Mesenchymal stem cell (in vitro differentiated cells and primary cell): Measurements from ENCODE around the gene RGP1.

ENCODE experiments used
- DNase-seq: peaks from one replicate; pipeline ENCODE4 v3.0.0-alpha.2; 2013
- H2AFZ ChIP-seq: one replicate; pipeline ENCODE4 v1.6.1; 2013; ENCODE audit warnings: low read depth, mild to moderate bottlenecking, control low read depth, inconsistent platforms, low read length, moderate library complexity
- H2AK5ac ChIP-seq: 2 replicates; pipeline ENCODE4 v1.6.1; 2013; ENCODE audit warnings: low read length, moderate library complexity, mild to moderate bottlenecking, inconsistent platforms; ENCODE audit not compliant: severe bottlenecking
- H2BK120ac ChIP-seq: one replicate; pipeline ENCODE4 v1.6.1; 2013; ENCODE audit warnings: low read depth, mild to moderate bottlenecking, inconsistent platforms, low read length, moderate library complexity
- H2BK12ac ChIP-seq, 2 experiments: one replicate each; pipeline ENCODE4 v1.6.1; 2013; ENCODE audit warnings: inconsistent platforms in 2 of 2, low read length in 2 of 2, mild to moderate bottlenecking in 2 of 2, moderate library complexity in 2 of 2, control low read depth in 1 of 2
- H2BK15ac ChIP-seq: one replicate; pipeline ENCODE4 v1.6.1; 2013; ENCODE audit warnings: mild to moderate bottlenecking, low read depth, inconsistent platforms; ENCODE audit not compliant: poor library complexity, severe bottlenecking
- H2BK5ac ChIP-seq: 2 replicates; pipeline ENCODE4 v1.6.1; 2013; ENCODE audit warnings: low read depth, mild to moderate bottlenecking, low read length, control low read depth, inconsistent platforms; ENCODE audit not compliant: poor library complexity, severe bottlenecking
- H3K14ac ChIP-seq, 2 experiments: one replicate each; pipeline ENCODE4 v1.6.1; 2013; ENCODE audit warnings: inconsistent platforms in 2 of 2, low read length in 2 of 2, control low read depth in 1 of 2, mild to moderate bottlenecking in 1 of 2, moderate library complexity in 1 of 2
- H3K18ac ChIP-seq, 2 experiments: one replicate each; pipeline ENCODE4 v1.6.1; 2013; ENCODE audit warnings: inconsistent platforms in 2 of 2, low read length in 2 of 2, control low read depth in 1 of 2, low read depth in 1 of 2, mild to moderate bottlenecking in 1 of 2
- H3K23ac ChIP-seq, 2 experiments: one replicate each; pipeline ENCODE4 v1.6.1; 2013; ENCODE audit warnings: inconsistent platforms in 2 of 2, low read length in 2 of 2, mild to moderate bottlenecking in 2 of 2, moderate library complexity in 2 of 2, control low read depth in 1 of 2
- H3K27ac ChIP-seq: 2 replicates; pipeline ENCODE4 v1.5.1; 2013; ENCODE audit warnings: mild to moderate bottlenecking, moderate library complexity, low read length, control low read depth, inconsistent platforms; ENCODE audit not compliant: poor library complexity, severe bottlenecking
- H3K27me3 ChIP-seq, 2 experiments: 2 replicates each; pipeline versions ENCODE4 v1.6.1 to v1.7.0; 2013; ENCODE audit warnings: low read length in 2 of 2, mild to moderate bottlenecking in 2 of 2, moderate library complexity in 2 of 2, control low read depth in 1 of 2, inconsistent platforms in 1 of 2; ENCODE audit not compliant: control insufficient read depth in 1 of 2, insufficient read depth in 1 of 2
- H3K36me3 ChIP-seq, 2 experiments: 2 replicates each; pipeline versions ENCODE4 v1.6.1 to v1.7.0; 2013; ENCODE audit warnings: low read length in 2 of 2, control low read depth in 1 of 2, inconsistent platforms in 1 of 2, low read depth in 1 of 2, mild to moderate bottlenecking in 1 of 2; ENCODE audit not compliant: insufficient read depth in 2 of 2, control insufficient read depth in 1 of 2
- H3K4ac ChIP-seq, 2 experiments: one replicate each; pipeline ENCODE4 v1.6.1; 2013; ENCODE audit warnings: inconsistent platforms in 2 of 2, low read length in 2 of 2, mild to moderate bottlenecking in 2 of 2, moderate library complexity in 2 of 2, control low read depth in 1 of 2, low read depth in 1 of 2
- H3K4me1 ChIP-seq: 2 replicates; pipeline ENCODE4 v1.6.1; 2013; ENCODE audit warnings: low read depth, low read length, control low read depth; ENCODE audit not compliant: control insufficient read depth, insufficient read depth
- H3K4me2 ChIP-seq: 2 replicates; pipeline ENCODE4 v1.6.1; 2013; ENCODE audit warnings: low read length, mild to moderate bottlenecking, inconsistent platforms; ENCODE audit not compliant: poor library complexity, severe bottlenecking
- H3K4me3 ChIP-seq, 2 experiments: 2 replicates each; pipeline versions ENCODE4 v1.5.1 to v1.7.0; 2013; ENCODE audit warnings: low read length in 2 of 2, mild to moderate bottlenecking in 2 of 2, control low read depth in 1 of 2, low read depth in 1 of 2; ENCODE audit not compliant: insufficient read depth in 1 of 2
- H3K79me1 ChIP-seq: replicated peaks from 2 replicates; pipeline ENCODE4 v1.6.1; 2013; ENCODE audit warnings: mild to moderate bottlenecking, control low read depth, low read length, inconsistent platforms; ENCODE audit not compliant: poor library complexity, severe bottlenecking
- H3K9ac ChIP-seq: 2 replicates; pipeline ENCODE4 v1.7.0; 2013; ENCODE audit warnings: mild to moderate bottlenecking, low read length, moderate library complexity
- H3K9me3 ChIP-seq: 2 replicates; pipeline ENCODE4 v1.7.0; 2013; ENCODE audit warnings: mild to moderate bottlenecking, low read length; ENCODE audit not compliant: control insufficient read depth
- H4K8ac ChIP-seq: one replicate; pipeline ENCODE4 v1.6.1; 2013; ENCODE audit warnings: inconsistent platforms, mild to moderate bottlenecking, low read length, moderate library complexity
- H4K91ac ChIP-seq: one replicate; pipeline ENCODE4 v1.6.1; 2013; ENCODE audit warnings: mild to moderate bottlenecking, low read length, inconsistent platforms
- WGBS: methylation state at CpG from one replicate; pipeline ENCODE4 v1.1.7; 2013; ENCODE audit warnings: mixed read lengths; 5-methylcytosine and 5-hydroxymethylcytosine counted together

Gene RGP1

GRCh38 chr9:35754264-35754663, 5.2 kb downstream of the RGP1 start, which contains the start of gene MSMP:
Gene MSMP (minus strand): TSS chr9:35754276. CDS start chr9:35754129, 147 bp downstream.
- no peak within 1 kb of the TSS for H2BK12ac ChIP-seq
- H2BK15ac ChIP-seq, result no peak within 1 kb of the TSS
- H3K14ac ChIP-seq, result no peak within 1 kb of the TSS
- no peak within 1 kb of the TSS for H3K4me3 ChIP-seq
- no peak within 1 kb of the TSS for H3K9ac ChIP-seq
- H3K18ac ChIP-seq, result no peak within 1 kb of the TSS
- H2AK5ac ChIP-seq, result peak within 1 kb of the TSS; percentile 55
- no peak within 1 kb of the TSS for H3K4me2 ChIP-seq
- no peak within 1 kb of the TSS for H2BK5ac ChIP-seq
- no peak within 1 kb of the TSS for H3K23ac ChIP-seq
- H3K9me3 ChIP-seq, result no peaks in the 10 kb centered on the region
- no peaks in the 10 kb centered on the region for H3K27me3 ChIP-seq
- H3K36me3 ChIP-seq, result peaks cover 38 to 52% of the 10 kb centered on the region in 2 experiments
- peaks cover 37% of the 10 kb centered on the region for H3K4me1 ChIP-seq
- 66% methylated on average over 3 of the region's 3 CpGs for WGBS
- peaks cover 24% of the 10 kb centered on the region for H3K79me1 ChIP-seq
- no peak within 1 kb of the TSS for H4K8ac ChIP-seq
- no peak within 1 kb of the TSS for H3K4ac ChIP-seq
- no peak within 1 kb of the TSS for H4K91ac ChIP-seq
- no peak within 1 kb of the TSS for H2BK120ac ChIP-seq
- no peak within 1 kb of the TSS for H2AFZ ChIP-seq
- no peak for DNase-seq
- peak within 1 kb of the TSS; percentile 30 for H3K27ac ChIP-seq

- no peak overlapping the region for H2BK5ac ChIP-seq
- 100% methylated on average over 3 of the region's 4 CpGs for WGBS
- no peak overlapping the region for H2BK120ac ChIP-seq
Measured at GRCh38 chr9:35755071-35755470, 6.0 kb downstream of the RGP1 start.

GRCh38 chr9:35756275-35757225, 7.5 kb downstream of the RGP1 start:
- H2BK120ac ChIP-seq, result no peak overlapping the region
- peak overlapping the region; percentile 60 to 72 for H3K4me3 ChIP-seq
- peak overlapping the region in 1 of 2 experiments; percentile 26 for H3K14ac ChIP-seq
- no peak overlapping the region for H4K91ac ChIP-seq
- H3K27ac ChIP-seq, result peak overlapping the region; percentile 75
- H3K18ac ChIP-seq, result no peak overlapping the region
- peaks cover 16% of the 10 kb centered on the region for H3K79me1 ChIP-seq
- H3K4me1 ChIP-seq, result peaks cover 30% of the 10 kb centered on the region
- H2BK12ac ChIP-seq, result no peak overlapping the region
- no peak overlapping the region for H2AFZ ChIP-seq
- H3K9me3 ChIP-seq, result no peaks in the 10 kb centered on the region
- H3K4me2 ChIP-seq, result peak overlapping the region; percentile 64
- H3K4ac ChIP-seq, result no peak overlapping the region
- peak overlapping the region; percentile 73 for H3K9ac ChIP-seq
- H4K8ac ChIP-seq, result peak overlapping the region; percentile 36
- H3K36me3 ChIP-seq, result peaks cover 27 to 39% of the 10 kb centered on the region in 2 experiments
- H2AK5ac ChIP-seq, result peak overlapping the region; percentile 77
- H2BK5ac ChIP-seq, result peak overlapping the region; percentile 63
- peak overlapping the region; percentile 33 for H2BK15ac ChIP-seq
- H3K27me3 ChIP-seq, result no peaks in the 10 kb centered on the region
- WGBS, result 22% methylated on average over 38 of the region's 48 CpGs
- peak; percentile 21 for DNase-seq
- H3K23ac ChIP-seq, result peak overlapping the region in 1 of 2 experiments; percentile 63

More at GRCh38 chr9:35755071-35755470, 6.0 kb downstream of the RGP1 start:
- no peak overlapping the region for H3K18ac ChIP-seq
- H3K27ac ChIP-seq, result no peak overlapping the region
- peaks cover 31% of the 10 kb centered on the region for H3K4me1 ChIP-seq
- H2BK15ac ChIP-seq, result no peak overlapping the region
- no peak overlapping the region for H2AK5ac ChIP-seq
- peaks cover 27% of the 10 kb centered on the region for H3K79me1 ChIP-seq
- no peak overlapping the region for H3K14ac ChIP-seq
- H3K36me3 ChIP-seq, result peaks cover 38 to 52% of the 10 kb centered on the region in 2 experiments
- H3K27me3 ChIP-seq, result no peaks in the 10 kb centered on the region
- no peak overlapping the region for H3K4ac ChIP-seq
- H3K4me2 ChIP-seq, result no peak overlapping the region
- no peak overlapping the region for H4K91ac ChIP-seq
- no peak overlapping the region for H2BK12ac ChIP-seq
- no peak overlapping the region for H4K8ac ChIP-seq
- H3K9me3 ChIP-seq, result no peaks in the 10 kb centered on the region
- no peak overlapping the region for H3K23ac ChIP-seq
- H2AFZ ChIP-seq, result no peak overlapping the region
- DNase-seq, result no peak
- H3K9ac ChIP-seq, result no peak overlapping the region
- H3K4me3 ChIP-seq, result no peak overlapping the region

- H3K79me1 ChIP-seq, result peaks cover 18% of the 10 kb centered on the region
- no peak overlapping the region for H2BK12ac ChIP-seq
- peaks cover 22 to 31% of the 10 kb centered on the region in 2 experiments for H3K36me3 ChIP-seq
- H2BK120ac ChIP-seq, result no peak overlapping the region
- H4K91ac ChIP-seq, result no peak overlapping the region
- peaks cover 30% of the 10 kb centered on the region for H3K4me1 ChIP-seq
- 20% methylated on average over 20 of the region's 20 CpGs for WGBS
- H2BK5ac ChIP-seq, result peak overlapping the region; percentile 4
- peak overlapping the region; percentile 55 for H3K27ac ChIP-seq
- H2AFZ ChIP-seq, result no peak overlapping the region
- H2BK15ac ChIP-seq, result no peak overlapping the region
- peak overlapping the region; percentile 73 for H3K9ac ChIP-seq
- DNase-seq, result peak; percentile 11
- H3K4me3 ChIP-seq, result peak overlapping the region; percentile 60 to 72
- H3K4ac ChIP-seq, result no peak overlapping the region
- H3K23ac ChIP-seq, result no peak overlapping the region
- peak overlapping the region; percentile 36 for H4K8ac ChIP-seq
- H3K18ac ChIP-seq, result no peak overlapping the region
- no peak overlapping the region for H2AK5ac ChIP-seq
- no peak overlapping the region for H3K14ac ChIP-seq
- no peaks in the 10 kb centered on the region for H3K9me3 ChIP-seq
- H3K27me3 ChIP-seq, result no peaks in the 10 kb centered on the region
- peak overlapping the region; percentile 64 for H3K4me2 ChIP-seq
Measured at GRCh38 chr9:35757226-35757891, 8.3 kb downstream of the RGP1 start.
